Measurements from ENCODE around the gene OGFOD1.
"Not testable (repeated sequence)": the region's sequence is repeated elsewhere in the genome, so short reads cannot be mapped to it uniquely, and the experiment has no call there.

OGFOD1 gene

GRCh38 chr16:56481468-56482122 lies 30.2 kb downstream of the OGFOD1 start:
- no peak for DNase-seq

DNA sequence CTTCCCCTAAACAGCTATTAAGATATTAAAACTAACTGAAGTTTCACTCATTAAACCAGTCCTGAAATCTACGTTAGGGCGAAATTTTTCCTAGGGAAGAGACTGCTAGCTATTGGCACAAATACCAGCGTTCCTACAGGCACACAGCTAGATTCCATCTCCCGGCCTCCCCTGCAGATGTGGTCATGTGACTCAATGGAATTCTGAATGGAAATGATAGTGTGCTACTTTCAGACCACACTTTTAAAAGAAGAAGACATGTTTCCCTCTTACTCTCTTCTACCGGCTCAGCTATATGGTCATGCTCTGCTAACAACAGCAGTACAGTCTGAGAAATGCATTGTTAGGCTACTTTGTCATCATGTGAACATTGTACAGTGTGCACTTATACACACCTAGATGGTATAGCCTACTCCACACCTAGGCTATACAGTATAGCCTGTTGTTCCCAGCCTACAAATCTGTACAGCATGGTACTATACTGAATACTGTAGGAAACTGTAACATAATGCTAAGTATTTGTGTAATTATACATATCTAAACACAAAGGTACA lies 31.4 kb downstream of the OGFOD1 start:
- DNase-seq, result no peak

- no peak for DNase-seq
Measured at GRCh38 chr16:56483394-56483793, 32.0 kb downstream of the OGFOD1 start.

GRCh38 chr16:56488035-56488434 lies 36.7 kb downstream of the OGFOD1 start:
- no peak for DNase-seq

DNA sequence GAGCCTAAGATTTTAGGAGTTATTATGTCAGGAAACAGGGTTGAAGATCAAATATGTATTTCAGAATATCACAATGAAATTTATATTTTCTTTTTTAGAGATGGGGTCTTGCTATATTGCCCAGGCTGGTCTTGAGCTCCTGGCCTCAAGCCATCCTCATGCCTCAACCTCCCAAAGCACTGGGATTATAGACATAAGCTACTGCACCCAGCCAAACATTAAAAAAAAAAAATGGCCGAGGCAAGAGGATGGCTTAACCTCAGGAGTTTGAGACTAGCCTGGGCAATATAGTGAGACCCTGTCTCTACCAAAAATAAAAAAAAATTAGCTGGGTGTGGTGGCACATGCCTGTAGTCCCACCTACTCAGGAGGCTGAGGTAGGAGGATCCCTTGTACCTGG lies 37.5 kb downstream of the OGFOD1 start:
- DNase-seq, result not testable (repeated sequence)

DNA sequence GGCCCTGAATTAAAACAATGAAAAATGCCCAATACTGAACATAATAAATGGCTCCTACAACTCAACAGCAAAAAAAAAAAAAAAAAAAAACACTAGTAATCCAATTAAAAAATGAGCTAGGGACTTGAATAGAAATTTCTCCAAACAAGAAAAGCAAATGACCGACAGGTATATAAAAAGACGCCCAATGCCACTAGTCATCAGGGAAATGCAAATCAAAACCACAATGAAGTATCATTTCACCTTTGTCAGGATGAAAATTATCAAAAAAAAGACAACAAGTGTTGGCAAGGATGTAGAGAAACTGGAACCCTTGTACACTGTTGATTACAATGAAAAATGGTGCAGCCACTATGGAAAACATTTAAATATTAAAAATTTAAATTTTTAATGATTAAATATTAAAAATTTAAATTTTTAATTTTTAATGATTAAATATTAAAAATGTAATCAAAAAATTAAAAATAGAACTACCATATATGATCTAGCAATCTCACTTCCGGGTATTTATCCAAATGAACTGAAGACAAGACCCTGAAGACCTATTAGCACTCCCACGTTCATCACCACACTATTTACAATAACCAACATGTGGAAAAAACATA lies 40.4 kb downstream of the OGFOD1 start:
- no peak for DNase-seq

DNA sequence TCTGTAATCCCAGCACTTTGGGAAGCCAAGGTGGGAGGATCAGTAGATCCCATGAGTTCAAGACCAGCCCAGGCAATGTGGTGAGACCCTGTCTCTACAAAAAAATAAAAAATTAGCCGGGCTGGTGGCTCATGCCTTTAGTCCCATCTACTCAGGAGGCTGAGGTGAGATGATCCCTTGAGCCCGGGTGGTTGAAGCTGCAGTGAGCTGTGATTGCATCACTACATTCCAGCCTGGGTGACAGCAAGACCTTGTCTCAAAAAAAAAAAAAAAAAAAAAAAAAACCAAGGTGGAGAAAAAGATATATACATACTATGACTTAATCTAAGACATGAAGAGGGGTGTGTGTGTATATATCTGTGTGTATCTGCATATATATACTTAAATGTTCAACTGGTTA lies 41.8 kb downstream of the OGFOD1 start:
- DNase-seq, result no peak

GRCh38 chr16:56493815-56494214 lies 42.5 kb downstream of the OGFOD1 start:
- DNase-seq, result no peak

GRCh38 chr16:56505181-56505580 lies 53.8 kb downstream of the OGFOD1 start:
- DNase-seq, result no peak

DNA sequence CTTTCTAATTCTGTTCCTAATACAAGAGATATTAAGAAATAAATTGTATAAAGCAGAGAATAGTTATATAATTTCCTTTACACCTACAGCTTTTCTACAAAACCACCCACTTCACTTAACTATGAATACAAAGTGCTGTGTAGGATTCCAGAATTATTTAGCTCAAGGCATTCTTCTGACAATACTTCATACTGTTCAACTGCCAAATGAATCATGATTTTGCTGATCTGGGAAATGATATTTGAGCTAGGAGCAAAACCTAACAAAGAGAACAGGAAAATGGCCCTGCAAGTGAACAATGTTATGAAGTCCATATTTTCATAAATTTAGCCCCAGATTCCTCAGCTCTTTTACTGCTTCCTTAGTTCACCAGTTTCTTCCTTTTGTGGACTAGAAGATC lies 55.6 kb downstream of the OGFOD1 start:
- DNase-seq, result no peak

DNA sequence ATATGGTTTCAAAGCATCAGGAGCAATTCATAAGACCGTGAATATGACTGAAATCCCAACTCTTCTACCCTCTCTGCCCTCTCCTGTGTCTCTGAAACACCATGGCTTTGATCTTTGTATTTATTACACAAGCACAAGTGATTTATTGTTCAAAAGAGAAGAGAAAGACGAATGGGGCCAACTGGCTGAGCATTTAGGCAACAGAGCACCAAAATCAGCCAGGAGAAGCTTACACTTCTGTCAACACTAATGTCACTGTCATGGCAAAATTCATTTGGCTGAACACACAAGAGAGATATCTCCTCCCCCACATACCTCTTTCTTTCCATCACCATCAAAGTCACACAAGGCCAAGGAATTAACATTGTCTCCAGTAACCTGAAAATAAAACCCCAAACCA lies 59.2 kb downstream of the OGFOD1 start:
- no peak for DNase-seq

GRCh38 chr16:56512025-56512424 lies 60.7 kb downstream of the OGFOD1 start:
- DNase-seq, result no peak

GRCh38 chr16:56513091-56513490 lies 61.7 kb downstream of the OGFOD1 start:
- no peak for DNase-seq

DNA sequence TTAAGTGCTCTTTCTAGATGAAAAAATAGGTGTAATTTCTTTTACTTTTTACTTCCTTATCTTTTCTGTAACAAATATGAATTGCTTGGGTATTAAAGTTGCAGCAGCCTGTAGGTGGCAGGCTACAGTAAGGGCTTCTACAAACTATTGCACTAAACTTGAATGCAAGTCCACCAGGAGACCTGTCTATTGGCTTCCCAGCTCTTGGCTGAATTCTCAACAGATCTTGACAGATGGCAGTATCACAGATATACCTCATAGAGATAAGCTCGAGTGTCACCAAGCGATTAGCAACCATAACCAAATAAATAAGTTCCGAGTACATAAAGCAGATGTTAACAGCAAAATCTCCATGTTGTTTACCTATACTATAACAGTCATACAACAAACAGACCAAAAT lies 62.6 kb downstream of the OGFOD1 start:
- DNase-seq, result peak; percentile 30

DNA sequence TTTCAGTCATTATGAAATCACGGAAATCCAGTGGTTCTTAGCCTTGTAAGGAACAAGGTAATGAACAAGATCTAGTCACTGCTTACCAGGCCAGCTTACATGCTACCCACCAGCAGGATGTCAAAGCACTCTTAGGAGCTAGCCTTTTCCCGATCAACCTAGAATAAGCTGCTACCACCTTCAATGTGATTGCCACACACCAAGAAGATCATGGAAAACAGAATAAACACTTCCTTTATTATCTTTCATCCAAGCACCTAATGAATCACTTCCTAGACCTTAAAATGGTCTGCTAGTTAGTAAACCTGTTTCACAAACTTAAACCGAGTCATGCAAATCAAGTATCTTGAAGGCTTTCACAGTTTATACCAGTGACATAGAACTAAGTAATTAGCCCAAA lies 63.5 kb downstream of the OGFOD1 start:
- no peak for DNase-seq

DNA sequence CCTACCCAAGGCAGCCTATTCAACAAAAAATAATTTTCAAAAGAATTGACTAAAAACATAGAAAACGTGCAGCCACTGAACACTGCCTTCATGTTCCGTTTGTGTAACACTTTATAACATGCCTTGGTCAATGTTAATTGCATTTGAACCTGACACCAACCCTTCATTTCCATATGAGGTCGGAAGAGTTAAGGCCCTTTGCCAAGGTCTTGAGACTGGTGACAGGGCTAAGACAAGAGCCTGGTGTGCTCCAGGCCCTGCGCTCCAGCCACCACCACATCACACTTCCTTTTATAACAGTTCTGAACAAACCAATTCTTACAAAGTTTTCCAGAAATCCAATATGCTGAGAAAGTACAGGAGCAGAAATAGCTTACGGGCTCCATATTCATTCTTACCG lies 64.3 kb downstream of the OGFOD1 start:
- no peak for DNase-seq

- no peak for DNase-seq
Measured at GRCh38 chr16:56517206-56517605, 65.9 kb downstream of the OGFOD1 start.

- DNase-seq, result no peak
Measured at GRCh38 chr16:56518425-56518824, 67.1 kb downstream of the OGFOD1 start.

- peak; percentile 93 for DNase-seq
Measured at GRCh38 chr16:56519459-56520250, 68.3 kb downstream of the OGFOD1 start, which contains the start of gene BBS2. BBS2 (minus strand) TSS chr16:56520024; CDS start chr16:56519862, 162 bp downstream.

- no peak for DNase-seq
Measured at GRCh38 chr16:56520251-56520577, 68.9 kb downstream of the OGFOD1 start.

GRCh38 chr16:56525236-56525635 lies 73.9 kb downstream of the OGFOD1 start:
- DNase-seq, result peak; percentile 31
